Medulla oblongata (tissue), 1 donor: ENCODE measurements around the gene DYNLT3.

Experiments
- DNase-seq: peaks from one replicate; pipeline ENCODE4 v3.0.0-alpha.2; 2015; ENCODE audit errors: extremely low spot score

Gene DYNLT3

GRCh38 chrX:37846934-37847732 lies at the start of gene DYNLT3:
DYNLT3 (minus strand) TSS chrX:37847571; CDS start chrX:37847510, 61 bp downstream.
- DNase-seq = peak; percentile 68

GRCh38 chrX:37896511-37896890 lies 49.1 kb upstream of the DYNLT3 start:
- peak; percentile 30 for DNase-seq

GRCh38 chrX:37895795-37896510 lies 48.6 kb upstream of the DYNLT3 start:
- no peak for DNase-seq

GRCh38 chrX:37894725-37895124 lies 47.4 kb upstream of the DYNLT3 start:
- DNase-seq = no peak

GRCh38 chrX:37888010-37888409 lies 40.6 kb upstream of the DYNLT3 start:
- DNase-seq = no peak

GRCh38 chrX:37887347-37887746 lies 40.0 kb upstream of the DYNLT3 start:
- DNase-seq = no peak

GRCh38 chrX:37883196-37883595 lies 35.8 kb upstream of the DYNLT3 start:
- no peak for DNase-seq

GRCh38 chrX:37879692-37880091 lies 32.3 kb upstream of the DYNLT3 start:
- DNase-seq = no peak

GRCh38 chrX:37876716-37877115 lies 29.3 kb upstream of the DYNLT3 start:
- DNase-seq = no peak

GRCh38 chrX:37875675-37876074 lies 28.3 kb upstream of the DYNLT3 start:
- no peak for DNase-seq

- DNase-seq = no peak
These were observed 25.8 kb upstream of the DYNLT3 start for GRCh38 chrX:37873220-37873619.

- no peak for DNase-seq
These were observed 24.9 kb upstream of the DYNLT3 start for GRCh38 chrX:37872303-37872655.

- DNase-seq = no peak
These were observed 24.4 kb upstream of the DYNLT3 start for GRCh38 chrX:37871626-37872302.

- no peak for DNase-seq
These were observed 20.3 kb upstream of the DYNLT3 start for GRCh38 chrX:37867536-37868153.

GRCh38 chrX:37863728-37864127 lies 16.4 kb upstream of the DYNLT3 start:
- DNase-seq = no peak

GRCh38 chrX:37862851-37863250 lies 15.5 kb upstream of the DYNLT3 start:
- DNase-seq = no peak

GRCh38 chrX:37860721-37861120 lies 13.3 kb upstream of the DYNLT3 start:
- DNase-seq = no peak

GRCh38 chrX:37854748-37855147 lies 7.4 kb upstream of the DYNLT3 start:
- DNase-seq = no peak

GRCh38 chrX:37854148-37854547 lies 6.8 kb upstream of the DYNLT3 start:
- no peak for DNase-seq

- no peak for DNase-seq
These were observed 394 bp upstream of the DYNLT3 start for GRCh38 chrX:37847733-37848197.

GRCh38 chrX:37846558-37846933 lies 825 bp downstream of the DYNLT3 start:
- DNase-seq = no peak

- DNase-seq = no peak
These were observed 1.2 kb downstream of the DYNLT3 start for GRCh38 chrX:37846141-37846540.
